SU-DHL-6 (cell line): ENCODE results near the gene MPV17L.
A peak's percentile ranks its signal among the peaks of the same experiment; 100 is the strongest.

Experiments used
- EZH2phosphoT487 ChIP-seq: fragments of 200-600 bp; sonication (generic), shearing (Covaris generic); conservative IDR thresholded peaks from 2 replicates; pipeline ENCODE4 v1.6.1; 2018; ENCODE audit warnings: mild to moderate bottlenecking, antibody characterized with exemption, low read length, moderate library complexity, mixed read lengths
- TF ChIP-seq, protein P1 (sequence below): fragments of 200-600 bp; sonication (generic); IDR thresholded peaks from one replicate; pipeline ENCODE4 v1.5.1; 2017; ENCODE audit warnings: antibody characterized with exemption, mild to moderate bottlenecking, low read length, moderate library complexity; ENCODE audit not compliant: insufficient read depth, poor library complexity, severe bottlenecking

GRCh38 chr16:15427648-15428239 is 32.2 kb downstream of the MPV17L start:
- TF ChIP-seq, protein P1, sequence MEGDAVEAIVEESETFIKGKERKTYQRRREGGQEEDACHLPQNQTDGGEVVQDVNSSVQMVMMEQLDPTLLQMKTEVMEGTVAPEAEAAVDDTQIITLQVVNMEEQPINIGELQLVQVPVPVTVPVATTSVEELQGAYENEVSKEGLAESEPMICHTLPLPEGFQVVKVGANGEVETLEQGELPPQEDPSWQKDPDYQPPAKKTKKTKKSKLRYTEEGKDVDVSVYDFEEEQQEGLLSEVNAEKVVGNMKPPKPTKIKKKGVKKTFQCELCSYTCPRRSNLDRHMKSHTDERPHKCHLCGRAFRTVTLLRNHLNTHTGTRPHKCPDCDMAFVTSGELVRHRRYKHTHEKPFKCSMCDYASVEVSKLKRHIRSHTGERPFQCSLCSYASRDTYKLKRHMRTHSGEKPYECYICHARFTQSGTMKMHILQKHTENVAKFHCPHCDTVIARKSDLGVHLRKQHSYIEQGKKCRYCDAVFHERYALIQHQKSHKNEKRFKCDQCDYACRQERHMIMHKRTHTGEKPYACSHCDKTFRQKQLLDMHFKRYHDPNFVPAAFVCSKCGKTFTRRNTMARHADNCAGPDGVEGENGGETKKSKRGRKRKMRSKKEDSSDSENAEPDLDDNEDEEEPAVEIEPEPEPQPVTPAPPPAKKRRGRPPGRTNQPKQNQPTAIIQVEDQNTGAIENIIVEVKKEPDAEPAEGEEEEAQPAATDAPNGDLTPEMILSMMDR, result peak; percentile 54
- TF ChIP-seq EZH2phosphoT487, result no peak
